HG02885 (cell line): ENCODE results near the gene GRIN2A.

Source experiments
- ATAC-seq: cut with Tn5 transposase; IDR thresholded peaks from one replicate; pipeline ENCODE4 v1.9.1; 2021; ENCODE audit warnings: mild to moderate bottlenecking; ENCODE audit not compliant: unreplicated experiment, poor library complexity

Gene GRIN2A

GRCh38 chr16:9736547-9736946, 445.7 kb downstream of the GRIN2A start:
- ATAC-seq, result no peak

GRCh38 chr16:9723136-9723535, 459.1 kb downstream of the GRIN2A start:
- ATAC-seq, result no peak

- no peak for ATAC-seq
Measured at GRCh38 chr16:9713907-9714306, 468.3 kb downstream of the GRIN2A start.

- no peak for ATAC-seq
Measured at GRCh38 chr16:9713156-9713555, 469.1 kb downstream of the GRIN2A start.

- no peak for ATAC-seq
Measured at GRCh38 chr16:9708972-9709620, 473.1 kb downstream of the GRIN2A start.

GRCh38 chr16:9706217-9706836, 475.9 kb downstream of the GRIN2A start:
- no peak for ATAC-seq

- no peak for ATAC-seq
Measured at GRCh38 chr16:9703731-9704130, 478.5 kb downstream of the GRIN2A start.
